HepG2 (cell line): Measurements from ENCODE around the gene SMCO4. TPM values are rescaled to one million over a fixed set of nuclear protein-coding genes. Genes with fewer than 3 reads are reported as not detected.
A peak's percentile ranks its signal among the peaks of the same experiment; 100 is the strongest.

ENCODE experiments used
- ATF3 ChIP-seq: sonication (generic); formaldehyde crosslinking; IDR thresholded peaks from 2 replicates; pipeline ENCODE4 v1.4.0; 2020; ENCODE audit warnings: missing genetic modification reagents
- CBX5 ChIP-seq: sonication (generic); formaldehyde crosslinking; IDR thresholded peaks from 2 replicates; pipeline ENCODE4 v1.4.0; 2020; ENCODE audit warnings: missing genetic modification reagents, borderline replicate concordance
- CENPX ChIP-seq: sonication (generic); formaldehyde crosslinking; IDR thresholded peaks from 2 replicates; pipeline ENCODE4 v1.9.0; 2021; ENCODE audit warnings: mild to moderate bottlenecking, missing genetic modification reagents, moderate library complexity
- ISX ChIP-seq: sonication (generic); formaldehyde crosslinking; conservative IDR thresholded peaks from 2 replicates; pipeline ENCODE4 v1.5.0; 2020; ENCODE audit warnings: missing genetic modification reagents
- KLF6 ChIP-seq: IDR thresholded peaks from 2 replicates; pipeline ENCODE4 v1.8.0; 2016; ENCODE audit warnings: missing biosample characterization, missing genetic modification reagents
- NR2F1 ChIP-seq, 2 experiments: fragments of 450-650 bp in 1 of 2; formaldehyde crosslinking in 1 of 2; IDR thresholded peaks; 2 replicates each; pipeline versions ENCODE4 v1.5.0 to v1.6.1; 2016 to 2020; ENCODE audit warnings: mild to moderate bottlenecking in 1 of 2, missing compliant biosample characterization in 1 of 2, missing genetic modification reagents in 1 of 2, moderate library complexity in 1 of 2
- PRPF4 ChIP-seq: fragments of 200-400 bp; formaldehyde crosslinking; IDR thresholded peaks from 2 replicates; pipeline ENCODE4 v1.6.1; 2016; ENCODE audit warnings: low read length, low read depth; ENCODE audit not compliant: poor library complexity, severe bottlenecking
- RXRA ChIP-seq: sonication (generic); formaldehyde crosslinking; IDR thresholded peaks from 2 replicates; pipeline ENCODE4 v1.5.1; 2020; ENCODE audit warnings: missing genetic modification reagents
- YEATS4 ChIP-seq: sonication (generic); formaldehyde crosslinking; IDR thresholded peaks from 2 replicates; pipeline ENCODE4 v1.4.0; 2020; ENCODE audit warnings: missing genetic modification reagents, borderline replicate concordance
- ZBTB2 ChIP-seq: sonication (generic); formaldehyde crosslinking; IDR thresholded peaks from 2 replicates; pipeline ENCODE4 v1.8.0; 2022; ENCODE audit warnings: low read depth, missing genetic modification reagents
- ZFY ChIP-seq: sonication (generic); formaldehyde crosslinking; IDR thresholded peaks from 2 replicates; pipeline ENCODE4 v1.4.0; 2020; ENCODE audit warnings: missing genetic modification reagents
- ZNF292 ChIP-seq: sonication (generic); formaldehyde crosslinking; IDR thresholded peaks from 2 replicates; pipeline ENCODE4 v1.8.1; 2022; ENCODE audit warnings: mild to moderate bottlenecking, low read depth, missing genetic modification reagents, borderline replicate concordance
- ZNF34 ChIP-seq: sonication (generic); formaldehyde crosslinking; IDR thresholded peaks from 2 replicates; pipeline ENCODE4 v1.4.0; 2020; ENCODE audit warnings: mild to moderate bottlenecking, missing genetic modification reagents, borderline replicate concordance
- ZNF558 ChIP-seq: sonication (generic); formaldehyde crosslinking; IDR thresholded peaks from 2 replicates; pipeline ENCODE4 v1.9.0; 2022; ENCODE audit warnings: mild to moderate bottlenecking, missing genetic modification reagents, borderline replicate concordance
- ZNF615 ChIP-seq: sonication (generic); formaldehyde crosslinking; IDR thresholded peaks from 2 replicates; pipeline ENCODE4 v1.5.0; 2020; ENCODE audit warnings: mild to moderate bottlenecking, missing genetic modification reagents, borderline replicate concordance
- ZSCAN31 ChIP-seq: sonication (generic); formaldehyde crosslinking; IDR thresholded peaks from 2 replicates; pipeline ENCODE4 v1.5.0; 2020; ENCODE audit warnings: low read depth, mild to moderate bottlenecking, missing genetic modification reagents
- polyA plus RNA-seq, 8 experiments: library from polyadenylated mRNA; depleted of rRNA in 3 of 8; stranded (reverse) in 7 of 8; unstranded in 1 of 8; fragments of >200 nt; fragmentation: Illumina TruSeq in 4 of 8; extraction: Trizol in 4 of 8; gene quantifications; 2 replicates each; pipeline versions ENCODE4 v1.2.1 to v1.2.3, GENCODE V29; 2011 to 2016; ENCODE audit warnings: low read depth in 4 of 8, missing spikeins in 1 of 8, mixed read lengths in 1 of 8; ENCODE audit not compliant: insufficient read depth in 1 of 8
- total RNA-seq, 5 experiments: library from RNA; depleted of rRNA; stranded (reverse); fragments of >200 nt; fragmentation: Illumina TruSeq; extraction: Trizol; gene quantifications; 2 replicates each; pipeline ENCODE4 v1.2.3, GENCODE V29; 2016; ENCODE audit warnings: low read depth in 1 of 5
- TF ChIP-seq, protein P1 (sequence below): sonication (generic); formaldehyde crosslinking; IDR thresholded peaks from 2 replicates; pipeline ENCODE4 v1.9.0; 2021; ENCODE audit warnings: mild to moderate bottlenecking, missing genetic modification reagents
- TF ChIP-seq, protein P2 (sequence below): IDR thresholded peaks from 2 replicates; pipeline ENCODE4 v1.6.1; 2012; ENCODE audit warnings: low read length, improper control_type of control experiment

SMCO4 gene
- total and polyA plus RNA-seq, 2 of the 13 experiments (the other 11 are each of a cell fraction or from before 2014, with no cell fraction given), result 10.6 to 28.5 TPM

DNA sequence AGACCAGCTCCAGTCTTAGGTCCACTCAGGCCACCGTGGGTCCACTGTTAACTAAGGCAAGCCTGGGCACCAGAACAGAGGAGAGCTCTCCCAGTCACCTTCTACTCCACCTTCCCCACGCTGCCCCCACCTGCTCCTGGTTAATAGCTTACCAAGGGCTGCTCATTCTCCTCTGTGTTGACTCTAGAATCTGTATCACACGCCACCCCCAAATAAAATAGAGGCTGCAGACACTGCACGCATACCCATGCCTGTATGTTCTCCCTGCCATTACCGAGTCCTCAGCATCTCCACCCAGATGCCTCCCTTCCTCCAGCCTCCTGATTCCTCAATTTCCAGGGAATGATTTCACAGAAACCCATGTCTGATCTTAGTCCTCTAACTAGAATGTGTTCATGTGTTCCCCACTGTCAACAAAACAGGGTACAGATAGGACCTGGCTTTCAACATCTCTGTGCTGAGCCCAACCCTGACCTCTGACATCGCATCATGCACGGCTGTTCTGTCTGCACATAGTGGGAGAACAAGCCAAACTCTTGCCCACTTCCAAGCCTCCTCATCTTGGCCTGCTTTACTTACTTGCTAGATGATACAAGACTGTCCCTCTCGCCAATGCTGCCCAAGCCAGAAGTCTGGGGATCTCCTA is 49.8 kb downstream of the SMCO4 start (continued):
- TF ChIP-seq, protein P1, sequence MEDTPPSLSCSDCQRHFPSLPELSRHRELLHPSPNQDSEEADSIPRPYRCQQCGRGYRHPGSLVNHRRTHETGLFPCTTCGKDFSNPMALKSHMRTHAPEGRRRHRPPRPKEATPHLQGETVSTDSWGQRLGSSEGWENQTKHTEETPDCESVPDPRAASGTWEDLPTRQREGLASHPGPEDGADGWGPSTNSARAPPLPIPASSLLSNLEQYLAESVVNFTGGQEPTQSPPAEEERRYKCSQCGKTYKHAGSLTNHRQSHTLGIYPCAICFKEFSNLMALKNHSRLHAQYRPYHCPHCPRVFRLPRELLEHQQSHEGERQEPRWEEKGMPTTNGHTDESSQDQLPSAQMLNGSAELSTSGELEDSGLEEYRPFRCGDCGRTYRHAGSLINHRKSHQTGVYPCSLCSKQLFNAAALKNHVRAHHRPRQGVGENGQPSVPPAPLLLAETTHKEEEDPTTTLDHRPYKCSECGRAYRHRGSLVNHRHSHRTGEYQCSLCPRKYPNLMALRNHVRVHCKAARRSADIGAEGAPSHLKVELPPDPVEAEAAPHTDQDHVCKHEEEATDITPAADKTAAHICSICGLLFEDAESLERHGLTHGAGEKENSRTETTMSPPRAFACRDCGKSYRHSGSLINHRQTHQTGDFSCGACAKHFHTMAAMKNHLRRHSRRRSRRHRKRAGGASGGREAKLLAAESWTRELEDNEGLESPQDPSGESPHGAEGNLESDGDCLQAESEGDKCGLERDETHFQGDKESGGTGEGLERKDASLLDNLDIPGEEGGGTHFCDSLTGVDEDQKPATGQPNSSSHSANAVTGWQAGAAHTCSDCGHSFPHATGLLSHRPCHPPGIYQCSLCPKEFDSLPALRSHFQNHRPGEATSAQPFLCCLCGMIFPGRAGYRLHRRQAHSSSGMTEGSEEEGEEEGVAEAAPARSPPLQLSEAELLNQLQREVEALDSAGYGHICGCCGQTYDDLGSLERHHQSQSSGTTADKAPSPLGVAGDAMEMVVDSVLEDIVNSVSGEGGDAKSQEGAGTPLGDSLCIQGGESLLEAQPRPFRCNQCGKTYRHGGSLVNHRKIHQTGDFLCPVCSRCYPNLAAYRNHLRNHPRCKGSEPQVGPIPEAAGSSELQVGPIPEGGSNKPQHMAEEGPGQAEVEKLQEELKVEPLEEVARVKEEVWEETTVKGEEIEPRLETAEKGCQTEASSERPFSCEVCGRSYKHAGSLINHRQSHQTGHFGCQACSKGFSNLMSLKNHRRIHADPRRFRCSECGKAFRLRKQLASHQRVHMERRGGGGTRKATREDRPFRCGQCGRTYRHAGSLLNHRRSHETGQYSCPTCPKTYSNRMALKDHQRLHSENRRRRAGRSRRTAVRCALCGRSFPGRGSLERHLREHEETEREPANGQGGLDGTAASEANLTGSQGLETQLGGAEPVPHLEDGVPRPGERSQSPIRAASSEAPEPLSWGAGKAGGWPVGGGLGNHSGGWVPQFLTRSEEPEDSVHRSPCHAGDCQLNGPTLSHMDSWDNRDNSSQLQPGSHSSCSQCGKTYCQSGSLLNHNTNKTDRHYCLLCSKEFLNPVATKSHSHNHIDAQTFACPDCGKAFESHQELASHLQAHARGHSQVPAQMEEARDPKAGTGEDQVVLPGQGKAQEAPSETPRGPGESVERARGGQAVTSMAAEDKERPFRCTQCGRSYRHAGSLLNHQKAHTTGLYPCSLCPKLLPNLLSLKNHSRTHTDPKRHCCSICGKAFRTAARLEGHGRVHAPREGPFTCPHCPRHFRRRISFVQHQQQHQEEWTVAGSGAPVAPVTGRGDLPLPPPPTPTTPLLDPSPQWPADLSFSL, result no peak
- TF ChIP-seq YEATS4 (no peak), ZNF34 (CRISPR knock-in tag) (no peak), ZSCAN31 (0 out of 2 replicates have a peak, but pooled peaks have one; percentile 38), NR2F1 (CRISPR knock-in tag; IDR thresholded peaks at IDR 0.05) (peak; percentile 43 to 71; a peak in 2 of 4 replicates), ZNF558 (no peak), ZBTB2 (CRISPR knock-in tag) (no peak), CENPX (CRISPR knock-in tag) (no peak), ZNF292 (CRISPR knock-in tag) (no peak), ZNF615 (CRISPR knock-in tag) (no peak), ATF3 (CRISPR knock-in tag) (no peak), ISX (CRISPR knock-in tag) (no peak), RXRA (CRISPR knock-in tag) (peak; percentile 32; the same call in 1 of the 2 replicates), PRPF4 (no peak), CBX5 (CRISPR knock-in tag) (0 out of 2 replicates have a peak, but pooled peaks have one; percentile 15), KLF6 (CRISPR knock-in tag) (no peak), ZFY (CRISPR knock-in tag) (no peak)
- TF ChIP-seq, protein P2, sequence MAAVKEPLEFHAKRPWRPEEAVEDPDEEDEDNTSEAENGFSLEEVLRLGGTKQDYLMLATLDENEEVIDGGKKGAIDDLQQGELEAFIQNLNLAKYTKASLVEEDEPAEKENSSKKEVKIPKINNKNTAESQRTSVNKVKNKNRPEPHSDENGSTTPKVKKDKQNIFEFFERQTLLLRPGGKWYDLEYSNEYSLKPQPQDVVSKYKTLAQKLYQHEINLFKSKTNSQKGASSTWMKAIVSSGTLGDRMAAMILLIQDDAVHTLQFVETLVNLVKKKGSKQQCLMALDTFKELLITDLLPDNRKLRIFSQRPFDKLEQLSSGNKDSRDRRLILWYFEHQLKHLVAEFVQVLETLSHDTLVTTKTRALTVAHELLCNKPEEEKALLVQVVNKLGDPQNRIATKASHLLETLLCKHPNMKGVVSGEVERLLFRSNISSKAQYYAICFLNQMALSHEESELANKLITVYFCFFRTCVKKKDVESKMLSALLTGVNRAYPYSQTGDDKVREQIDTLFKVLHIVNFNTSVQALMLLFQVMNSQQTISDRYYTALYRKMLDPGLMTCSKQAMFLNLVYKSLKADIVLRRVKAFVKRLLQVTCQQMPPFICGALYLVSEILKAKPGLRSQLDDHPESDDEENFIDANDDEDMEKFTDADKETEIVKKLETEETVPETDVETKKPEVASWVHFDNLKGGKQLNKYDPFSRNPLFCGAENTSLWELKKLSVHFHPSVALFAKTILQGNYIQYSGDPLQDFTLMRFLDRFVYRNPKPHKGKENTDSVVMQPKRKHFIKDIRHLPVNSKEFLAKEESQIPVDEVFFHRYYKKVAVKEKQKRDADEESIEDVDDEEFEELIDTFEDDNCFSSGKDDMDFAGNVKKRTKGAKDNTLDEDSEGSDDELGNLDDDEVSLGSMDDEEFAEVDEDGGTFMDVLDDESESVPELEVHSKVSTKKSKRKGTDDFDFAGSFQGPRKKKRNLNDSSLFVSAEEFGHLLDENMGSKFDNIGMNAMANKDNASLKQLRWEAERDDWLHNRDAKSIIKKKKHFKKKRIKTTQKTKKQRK, result no peak
